Astrocyte (in vitro differentiated cells and primary cell): ENCODE measurements around the gene NOTCH2.

Experiments used
- CTCF ChIP-seq: IDR thresholded peaks from 2 replicates; pipeline ENCODE4 v1.5.1; 2011; ENCODE audit warnings: low read depth, mild to moderate bottlenecking, inconsistent platforms, low read length, moderate library complexity; ENCODE audit not compliant: insufficient read depth
- EZH2 ChIP-seq: IDR thresholded peaks from 2 replicates; pipeline ENCODE4 v1.6.1; 2012; ENCODE audit warnings: mild to moderate bottlenecking, low read length, inconsistent platforms; ENCODE audit not compliant: insufficient read depth

GRCh38 chr1:119962296-119962968 is 107.0 kb downstream of the NOTCH2 start:
- no peak for TF ChIP-seq CTCF
- no peak for TF ChIP-seq EZH2
